GM19452 (cell line): ENCODE data around the gene TUBB3.
"Not testable (repeated sequence)": the region's sequence is repeated elsewhere in the genome, so short reads cannot be mapped to it uniquely, and the experiment has no call there.

Source experiments
- ATAC-seq: cut with Tn5 transposase; IDR thresholded peaks from one replicate; pipeline ENCODE4 v1.9.1; 2021; ENCODE audit not compliant: unreplicated experiment

Gene TUBB3

GRCh38 chr16:89900885-89901284 is 22.3 kb upstream of the TUBB3 start:
- ATAC-seq, result no peak

- no peak for ATAC-seq
Observed at GRCh38 chr16:89902980-89903379, 20.2 kb upstream of the TUBB3 start.

DNA sequence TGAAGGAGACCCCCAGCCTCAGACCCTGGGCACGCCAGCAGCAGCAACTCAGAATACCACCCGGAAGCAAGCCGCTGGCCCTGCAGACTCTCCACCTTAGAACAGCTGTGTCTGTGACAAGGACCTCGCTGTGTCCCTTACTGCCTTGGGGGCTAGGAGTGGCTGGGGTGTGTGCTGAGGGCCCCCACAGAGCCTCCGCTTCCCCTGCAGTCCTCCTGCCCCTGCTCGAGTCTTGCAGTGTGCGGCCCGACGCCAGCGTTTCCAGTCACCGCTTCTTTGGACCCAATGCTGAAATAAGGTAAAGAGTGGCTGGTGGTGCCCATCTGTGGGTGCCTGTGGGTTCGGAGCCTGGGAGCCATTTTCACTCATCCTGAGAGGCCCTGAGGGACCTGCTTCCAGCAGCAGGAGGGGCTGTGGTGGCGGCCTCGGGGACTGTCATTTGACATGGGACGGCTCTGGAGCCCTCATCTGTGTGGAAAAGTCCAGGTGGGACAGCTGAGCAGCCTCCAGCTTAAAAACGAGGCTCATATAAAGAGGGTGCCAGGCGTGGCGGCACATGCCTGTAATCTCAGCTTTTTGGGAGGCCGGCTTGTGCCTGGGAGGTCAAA is 19.1 kb upstream of the TUBB3 start:
- ATAC-seq, result no peak

GRCh38 chr16:89904606-89905510 is 18.3 kb upstream of the TUBB3 start:
- no peak for ATAC-seq

- ATAC-seq, result no peak
Observed at GRCh38 chr16:89905511-89906139, 17.5 kb upstream of the TUBB3 start.

DNA sequence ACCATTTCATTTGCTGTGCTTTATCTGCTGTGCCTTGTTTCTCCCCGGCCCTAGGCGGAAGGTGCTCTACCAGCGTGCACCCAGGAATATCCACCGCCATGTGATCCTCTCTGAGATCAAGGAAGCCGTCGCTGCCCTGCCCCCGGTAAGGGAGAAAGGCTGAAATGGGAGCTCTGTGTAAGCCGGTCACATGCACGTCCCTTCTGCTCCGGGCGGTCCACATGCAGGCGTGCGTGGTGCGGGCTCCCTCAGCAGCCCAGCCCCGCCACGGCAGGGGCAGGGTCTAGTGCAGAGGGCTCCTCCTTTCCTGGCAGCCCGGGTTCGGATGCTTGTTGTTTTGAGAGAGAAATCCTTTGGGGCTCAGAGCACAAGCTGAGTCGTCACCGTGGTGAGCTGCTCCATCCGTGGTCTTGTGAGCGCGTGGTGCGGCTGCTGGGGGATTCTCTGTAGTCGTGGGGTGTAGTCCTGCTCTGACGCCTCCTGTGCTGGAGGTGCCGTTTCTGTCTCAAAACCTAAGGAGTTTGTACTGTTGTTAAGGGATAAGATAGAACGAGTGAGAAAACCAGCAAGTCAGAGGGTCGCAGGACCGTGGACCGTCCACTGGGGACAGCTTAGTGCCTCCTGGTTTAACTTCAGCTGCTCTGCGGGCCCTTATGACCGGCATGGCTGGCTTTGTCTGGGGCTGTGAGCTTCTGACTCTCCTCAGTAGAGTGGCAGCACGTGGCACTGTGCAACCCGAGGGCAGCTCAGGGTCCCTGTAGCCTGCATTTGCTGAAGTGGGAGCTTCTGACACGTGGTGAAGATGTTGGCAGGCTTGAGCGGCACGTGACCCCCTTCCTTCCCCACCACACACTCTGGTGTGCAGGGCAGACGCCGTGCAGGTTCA is 16.8 kb upstream of the TUBB3 start:
- no peak for ATAC-seq

DNA sequence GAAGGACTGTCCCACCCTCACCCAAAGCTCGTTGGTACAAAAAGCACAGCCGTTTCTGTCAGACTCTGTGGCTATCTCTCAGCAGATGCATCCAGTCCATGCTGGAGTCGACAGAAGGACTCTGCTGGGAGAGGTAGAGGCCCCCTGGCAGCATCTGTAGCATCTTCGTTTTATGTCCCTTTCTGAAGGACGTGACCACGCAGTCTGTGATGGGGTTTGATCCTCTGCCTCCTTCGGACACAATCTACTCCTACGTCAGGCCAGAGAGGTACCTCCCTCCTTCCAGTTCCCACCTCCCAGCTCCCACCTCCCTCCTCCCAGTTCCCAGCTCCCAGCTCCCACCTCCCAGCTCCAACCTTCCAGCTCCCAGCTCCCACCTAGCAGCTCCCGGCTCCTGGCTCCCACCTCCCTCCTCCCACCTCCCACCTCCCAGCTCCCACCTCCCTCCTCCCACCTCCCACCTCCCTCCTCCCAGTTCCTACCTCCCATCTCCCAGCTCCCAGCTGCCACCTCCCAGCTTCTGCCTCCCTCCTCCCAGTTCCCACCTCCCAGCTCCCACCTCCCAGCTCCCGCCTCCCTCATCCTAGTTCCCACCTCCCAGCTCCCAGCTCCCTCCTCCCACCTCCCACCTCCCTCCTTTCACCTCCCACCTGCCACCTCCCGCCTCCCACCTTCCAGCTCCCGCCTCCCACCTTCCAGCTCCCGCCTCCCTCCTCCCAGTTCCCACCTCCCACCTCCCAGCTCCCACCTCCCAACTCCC is 15.9 kb upstream of the TUBB3 start:
- ATAC-seq, result no peak

DNA sequence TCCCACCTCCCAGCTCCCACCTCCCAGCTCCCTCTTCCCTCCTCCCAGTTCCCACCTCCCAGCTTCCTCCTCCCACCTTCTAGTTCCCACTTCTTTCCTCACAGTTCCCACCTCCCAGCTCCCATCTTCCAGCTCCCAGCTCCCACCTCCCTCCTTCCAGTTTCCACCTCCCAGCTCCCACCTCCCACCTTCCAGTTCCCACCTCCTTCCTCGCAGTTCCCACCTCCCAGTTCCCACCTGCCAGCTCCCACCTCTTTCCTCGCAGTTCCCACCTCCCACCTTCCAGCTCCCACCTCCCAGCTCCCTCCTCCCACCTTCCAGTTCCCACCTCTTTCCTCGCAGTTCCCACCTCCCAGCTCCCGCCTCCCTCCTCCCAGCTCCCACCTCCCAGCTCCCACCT is 14.9 kb upstream of the TUBB3 start:
- no peak for ATAC-seq

DNA sequence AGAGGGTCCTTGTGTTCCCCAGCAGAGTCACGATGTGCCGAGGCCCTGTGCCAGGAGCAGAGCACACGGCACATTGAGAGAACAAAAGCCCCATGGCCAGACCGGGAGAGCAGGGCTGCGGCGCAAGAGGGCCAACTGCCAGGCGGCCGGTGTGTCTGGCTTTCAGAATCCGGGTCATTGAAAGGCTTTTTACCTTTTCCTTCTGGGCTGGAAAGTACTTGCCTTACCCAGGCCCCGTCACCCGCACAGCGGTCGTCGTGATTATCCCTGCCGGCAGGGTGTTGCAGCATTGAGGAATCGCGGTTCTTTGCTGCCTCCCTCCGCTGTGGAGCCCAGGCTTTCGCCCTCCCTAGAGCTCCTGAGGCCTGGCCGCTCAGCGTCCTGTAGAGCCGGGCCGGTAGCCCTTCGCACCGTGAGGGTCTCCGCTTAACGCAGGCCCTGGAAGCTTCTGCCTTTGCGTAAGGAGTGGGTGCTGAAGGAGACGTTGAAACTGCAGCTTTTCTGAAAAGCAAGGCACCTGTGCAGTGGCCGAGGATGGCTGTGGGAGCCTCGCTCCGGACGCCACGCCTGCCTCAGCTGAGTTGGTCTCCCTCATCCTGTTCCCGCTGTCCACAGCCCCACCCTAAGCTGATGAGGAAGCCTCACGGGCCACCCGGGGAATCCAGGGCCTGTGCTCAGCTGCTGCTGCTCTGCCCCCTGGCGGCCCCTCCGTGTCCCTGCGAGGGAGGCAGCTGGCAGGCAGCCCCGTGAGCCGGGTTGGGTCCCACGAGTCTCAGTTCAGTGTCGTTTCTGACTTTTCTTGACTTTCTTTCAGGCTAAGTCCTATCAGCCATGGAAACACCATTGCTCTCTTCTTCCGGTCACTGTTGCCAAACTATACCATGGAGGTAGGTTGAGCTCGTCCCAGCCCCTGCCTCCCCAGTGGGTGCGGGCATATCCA is 13.1 kb upstream of the TUBB3 start:
- no peak for ATAC-seq

GRCh38 chr16:89910717-89911354 is 12.3 kb upstream of the TUBB3 start:
- ATAC-seq, result no peak

GRCh38 chr16:89911375-89911774 is 11.8 kb upstream of the TUBB3 start:
- ATAC-seq, result no peak

GRCh38 chr16:89912143-89912542 is 11.0 kb upstream of the TUBB3 start:
- no peak for ATAC-seq

DNA sequence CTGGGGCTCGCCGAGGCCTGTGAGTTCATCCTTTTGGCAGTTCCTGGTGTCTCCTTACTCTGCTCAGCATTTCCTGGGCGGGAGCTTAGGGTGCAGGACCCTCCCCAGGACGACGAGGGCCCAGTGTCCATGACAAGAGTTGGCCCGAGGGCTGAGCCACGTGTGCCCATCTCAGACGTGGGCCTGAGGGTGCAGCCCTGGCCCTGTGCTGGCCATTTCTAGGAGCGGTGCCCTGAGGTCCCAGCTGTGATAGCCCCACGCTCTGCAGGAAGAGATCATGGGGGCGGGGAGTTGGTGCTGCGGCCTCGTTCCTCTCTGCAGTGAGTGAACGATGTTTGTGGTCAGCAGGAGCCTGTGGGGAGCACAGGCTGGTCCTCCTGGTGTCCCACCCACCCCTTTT is 10.5 kb upstream of the TUBB3 start:
- no peak for ATAC-seq

- ATAC-seq, result no peak
Observed at GRCh38 chr16:89913408-89914387, 9.4 kb upstream of the TUBB3 start.

DNA sequence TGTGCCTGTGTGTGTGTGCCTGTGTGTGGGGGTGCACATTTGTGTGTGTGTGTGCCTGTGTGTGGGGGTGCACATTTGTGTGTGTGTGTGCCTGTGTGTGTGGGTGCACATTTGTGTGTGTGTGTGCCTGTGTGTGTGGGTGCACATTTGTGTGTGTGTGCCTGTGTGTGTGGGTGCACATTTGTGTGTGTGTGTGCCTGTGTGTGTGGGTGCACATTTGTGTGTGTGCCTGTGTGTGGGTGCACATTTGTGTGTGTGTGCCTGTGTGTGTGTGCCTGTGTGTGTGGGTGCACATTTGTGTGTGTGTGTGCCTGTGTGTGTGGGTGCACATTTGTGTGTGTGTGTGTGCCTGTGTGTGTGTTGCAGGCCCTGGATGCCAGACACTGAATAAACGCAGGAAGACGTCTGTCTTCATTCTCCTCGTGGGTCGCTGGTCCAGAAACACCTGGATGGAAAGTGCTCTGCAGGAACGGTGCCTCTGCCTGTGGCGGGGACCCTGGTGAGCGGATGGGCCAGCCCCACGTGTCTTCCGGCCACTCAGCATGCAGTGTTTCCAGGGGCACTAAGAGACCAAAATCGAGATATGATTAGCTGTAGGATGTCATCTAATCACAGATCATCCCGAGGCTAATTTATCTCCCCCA is 8.4 kb upstream of the TUBB3 start:
- not testable (repeated sequence) for ATAC-seq

DNA sequence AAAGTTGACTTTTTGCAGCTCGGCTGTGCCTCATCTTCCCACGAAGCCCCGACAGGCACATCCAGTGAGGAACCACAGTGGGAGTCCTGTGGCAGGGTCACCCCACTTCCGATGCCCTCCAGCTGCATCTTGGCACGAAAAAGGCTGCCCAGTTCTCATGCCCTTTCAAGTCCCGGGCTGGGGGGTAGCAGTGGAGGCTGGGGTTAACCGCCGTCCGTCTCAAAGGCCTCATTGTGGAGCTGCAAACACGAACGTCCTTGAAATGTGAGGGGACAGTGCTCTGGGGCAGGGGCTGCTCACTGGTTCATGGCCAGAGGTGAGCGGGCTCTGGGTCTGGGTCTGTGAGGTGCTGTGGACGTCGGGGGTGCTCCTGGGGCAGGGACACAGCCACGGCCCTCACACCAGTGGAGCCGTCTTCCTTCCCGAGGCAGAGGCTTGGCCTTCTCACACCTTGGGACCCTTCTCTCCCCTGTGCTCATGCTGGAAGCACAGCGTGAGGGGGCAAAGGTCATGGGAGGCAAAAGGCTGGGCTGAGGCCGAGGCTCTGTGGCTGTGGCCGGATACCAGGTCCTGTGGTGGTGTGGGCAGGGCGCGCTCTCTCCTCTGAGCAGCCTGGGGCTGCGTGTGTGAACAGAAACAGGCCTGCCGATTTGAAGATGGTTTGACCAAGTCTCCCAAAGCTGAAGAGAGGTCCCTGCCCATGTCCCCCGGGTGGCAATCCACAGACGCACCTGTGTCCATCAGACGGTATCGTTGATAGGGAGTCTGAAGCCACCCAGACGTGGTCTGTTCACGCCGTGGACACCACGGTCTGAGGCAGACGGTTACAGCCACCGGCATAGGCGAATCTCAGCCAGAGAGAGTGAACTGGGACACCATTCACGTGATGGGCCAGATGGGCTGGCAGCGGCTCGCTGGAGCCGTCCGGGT is 7.6 kb upstream of the TUBB3 start:
- ATAC-seq, result no peak
